Measurements from ENCODE around the gene FTCDNL1.

Gene FTCDNL1

DNA sequence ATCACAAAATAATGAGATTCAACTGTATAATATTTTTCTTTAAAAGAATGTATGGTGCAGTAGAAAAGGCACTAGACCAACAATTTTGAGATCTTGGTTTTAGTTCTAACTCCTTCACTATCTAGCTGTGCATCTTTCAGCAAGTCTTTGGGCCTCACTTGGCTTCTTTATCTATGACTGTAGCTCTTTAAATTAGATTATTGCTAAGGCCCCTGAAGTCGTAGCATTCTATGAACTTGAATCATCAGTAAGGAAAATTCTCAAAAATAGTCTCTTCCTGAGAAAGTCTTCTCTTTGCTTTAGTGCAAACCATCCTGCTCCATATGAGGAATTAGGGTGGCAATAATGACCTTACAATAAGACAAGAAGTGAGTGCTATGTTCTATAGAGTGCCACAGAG is 140.4 kb downstream of the FTCDNL1 start:
- Histone ChIP-seq H3K9ac (ENCODE audit: low read length) (no peak overlapping the region), H3K4me1 (ENCODE audit: low read length) (0 out of 2 replicates have a peak, but pooled peaks cover 4% of the 10 kb centered on the region)

More for the DNA sequence above, 140.4 kb downstream of the FTCDNL1 start:
- no peak for DNase-seq
- H3K9me3 ChIP-seq (replicated peaks; ENCODE audit: insufficient read depth, low read length), result no peaks in the 10 kb centered on the region
- no peak overlapping the region for H3K4me2 ChIP-seq (ENCODE audit: low read depth, low read length)
- H4K20me1 ChIP-seq (ENCODE audit: insufficient read depth, low read length), result no peaks in the 10 kb centered on the region
- H3K27me3 ChIP-seq (replicated peaks; ENCODE audit: insufficient read depth, low read length), result no peaks in the 10 kb centered on the region
- TF ChIP-seq EZH2 (optimal IDR thresholded peaks at IDR 0.05; ENCODE audit: low read depth, low read length) (no peak), EZH2phosphoT487 (IDR thresholded peaks at IDR 0.05; ENCODE audit: low read length) (no peak)
- TF ChIP-seq, protein P1, sequence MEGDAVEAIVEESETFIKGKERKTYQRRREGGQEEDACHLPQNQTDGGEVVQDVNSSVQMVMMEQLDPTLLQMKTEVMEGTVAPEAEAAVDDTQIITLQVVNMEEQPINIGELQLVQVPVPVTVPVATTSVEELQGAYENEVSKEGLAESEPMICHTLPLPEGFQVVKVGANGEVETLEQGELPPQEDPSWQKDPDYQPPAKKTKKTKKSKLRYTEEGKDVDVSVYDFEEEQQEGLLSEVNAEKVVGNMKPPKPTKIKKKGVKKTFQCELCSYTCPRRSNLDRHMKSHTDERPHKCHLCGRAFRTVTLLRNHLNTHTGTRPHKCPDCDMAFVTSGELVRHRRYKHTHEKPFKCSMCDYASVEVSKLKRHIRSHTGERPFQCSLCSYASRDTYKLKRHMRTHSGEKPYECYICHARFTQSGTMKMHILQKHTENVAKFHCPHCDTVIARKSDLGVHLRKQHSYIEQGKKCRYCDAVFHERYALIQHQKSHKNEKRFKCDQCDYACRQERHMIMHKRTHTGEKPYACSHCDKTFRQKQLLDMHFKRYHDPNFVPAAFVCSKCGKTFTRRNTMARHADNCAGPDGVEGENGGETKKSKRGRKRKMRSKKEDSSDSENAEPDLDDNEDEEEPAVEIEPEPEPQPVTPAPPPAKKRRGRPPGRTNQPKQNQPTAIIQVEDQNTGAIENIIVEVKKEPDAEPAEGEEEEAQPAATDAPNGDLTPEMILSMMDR (IDR thresholded peaks at IDR 0.05; ENCODE audit: low read length), result no peak
- no peaks in the 10 kb centered on the region for H3F3A ChIP-seq (ENCODE audit: insufficient read depth, low read length)
- no peaks in the 10 kb centered on the region for H3K79me2 ChIP-seq (ENCODE audit: low read length)
- no peaks in the 10 kb centered on the region for H3K36me3 ChIP-seq (replicated peaks; ENCODE audit: insufficient read depth, low read length)
- no peak overlapping the region for H3K27ac ChIP-seq (ENCODE audit: low read length)
- no peak overlapping the region for H3K4me3 ChIP-seq (ENCODE audit: low read length)
- H2AFZ ChIP-seq (ENCODE audit: low read length), result no peak overlapping the region
- no peaks in the 10 kb centered on the region for H3K9me2 ChIP-seq (replicated peaks; ENCODE audit: insufficient read depth, low read length)
